CD14-positive monocyte (primary cell): ENCODE measurements around the gene SNX1. TPM values are rescaled to one million over a fixed set of nuclear protein-coding genes. Genes with fewer than 3 reads are reported as not detected.

Experiments used
- DNase-seq, 3 donors: peaks; one replicate each; pipeline ENCODE4 v3.0.0-alpha.2; 2011 to 2022
- H2AFZ ChIP-seq: 2 replicates; pipeline ENCODE4 v1.6.0; 2012; ENCODE audit warnings: mild to moderate bottlenecking, low read depth, low read length, inconsistent platforms; ENCODE audit not compliant: insufficient read depth, poor library complexity, severe bottlenecking
- H3K27ac ChIP-seq, 2 donors: 1 replicate in 1 of 2; 2 replicates in 1 of 2; pipeline ENCODE4 v1.5.1; 2012 to 2013; ENCODE audit warnings: low read length in 2 of 2, control low read depth in 1 of 2, inconsistent platforms in 1 of 2, low read depth in 1 of 2, mild to moderate bottlenecking in 1 of 2
- H3K27me3 ChIP-seq, 2 donors: one replicate each; pipeline versions ENCODE4 v1.6.0 to v1.6.1; 2011 to 2013; ENCODE audit warnings: low read length in 2 of 2; ENCODE audit not compliant: control insufficient read depth in 2 of 2, insufficient read depth in 2 of 2
- H3K36me3 ChIP-seq, 2 donors: replicated peaks in 1 of 2; 1 replicate in 1 of 2; 2 replicates in 1 of 2; pipeline versions ENCODE4 v1.5.1 to v1.6.1; 2012 to 2013; ENCODE audit warnings: low read length in 2 of 2, control low read depth in 1 of 2, inconsistent platforms in 1 of 2, mild to moderate bottlenecking in 1 of 2; ENCODE audit not compliant: insufficient read depth in 2 of 2, control insufficient read depth in 1 of 2
- H3K4me1 ChIP-seq, 2 donors: 1 replicate in 1 of 2; 2 replicates in 1 of 2; pipeline versions ENCODE4 v1.5.1 to v1.6.1; 2012 to 2013; ENCODE audit warnings: low read length in 2 of 2, control low read depth in 1 of 2, inconsistent platforms in 1 of 2, mild to moderate bottlenecking in 1 of 2, moderate library complexity in 1 of 2; ENCODE audit not compliant: insufficient read depth in 2 of 2, control insufficient read depth in 1 of 2
- H3K4me2 ChIP-seq: replicated peaks from 2 replicates; pipeline ENCODE3; 2012; ENCODE audit warnings: low read length, moderate library complexity, mild to moderate bottlenecking; ENCODE audit not compliant: poor library complexity, severe bottlenecking; ENCODE audit errors: extremely low read depth
- H3K4me3 ChIP-seq, 3 experiments: fragments of 200-600 bp in 1 of 3; sonication (generic) in 1 of 3; replicated peaks in 1 of 3; 1 replicate in 2 of 3; 2 replicates in 1 of 3; pipeline ENCODE4 v1.5.1; 2011 to 2013; ENCODE audit warnings: low read length in 3 of 3, mild to moderate bottlenecking in 3 of 3, control low read depth in 2 of 3, low read depth in 2 of 3, inconsistent platforms in 1 of 3, moderate library complexity in 1 of 3
- H3K79me2 ChIP-seq: 2 replicates; pipeline ENCODE4 v1.6.0; 2012; ENCODE audit warnings: mild to moderate bottlenecking, control low read depth, inconsistent platforms, low read length, moderate library complexity; ENCODE audit not compliant: insufficient read depth
- H3K9ac ChIP-seq: 2 replicates; pipeline ENCODE4 v1.6.0; 2017; ENCODE audit warnings: low read length, mild to moderate bottlenecking; ENCODE audit not compliant: insufficient read depth, poor library complexity, severe bottlenecking
- H3K9me3 ChIP-seq, 2 donors: replicated peaks in 1 of 2; 1 replicate in 1 of 2; 2 replicates in 1 of 2; pipeline versions ENCODE4 v1.5.1 to v1.6.1; 2012 to 2013; ENCODE audit warnings: low read length in 2 of 2, control low read depth in 1 of 2; ENCODE audit not compliant: control insufficient read depth in 1 of 2, insufficient read depth in 1 of 2
- H4K20me1 ChIP-seq: 2 replicates; pipeline ENCODE4 v1.6.0; 2012; ENCODE audit warnings: mild to moderate bottlenecking, low read length, control low read depth, moderate library complexity; ENCODE audit not compliant: insufficient read depth
- H3K27ac Mint-ChIP-seq, 7 donors: one replicate each; pipeline ENCODE4 v1.8.0; 2020; ENCODE audit warnings: mild to moderate bottlenecking in 7 of 7, mixed read lengths in 7 of 7, moderate library complexity in 6 of 7, inconsistent platforms in 2 of 7
- H3K27me3 Mint-ChIP-seq, 3 donors: one replicate each; pipeline ENCODE4 v1.8.0; 2021 to 2022; ENCODE audit warnings: low read depth in 3 of 3, mild to moderate bottlenecking in 3 of 3, mixed read lengths in 3 of 3, moderate library complexity in 3 of 3, inconsistent platforms in 1 of 3
- H3K36me3 Mint-ChIP-seq, 2 donors: one replicate each; pipeline ENCODE4 v1.8.0; 2020; ENCODE audit warnings: mixed read lengths in 2 of 2, inconsistent platforms in 1 of 2, mild to moderate bottlenecking in 1 of 2
- H3K4me1 Mint-ChIP-seq: one replicate; pipeline ENCODE4 v1.8.0; 2020; ENCODE audit warnings: mild to moderate bottlenecking, mixed read lengths
- H3K4me3 Mint-ChIP-seq, 2 donors: one replicate each; pipeline ENCODE4 v1.8.0; 2020; ENCODE audit warnings: mild to moderate bottlenecking in 2 of 2, mixed read lengths in 2 of 2, moderate library complexity in 1 of 2
- H3K9me3 Mint-ChIP-seq, 7 donors: one replicate each; pipeline ENCODE4 v1.8.0; 2020 to 2022; ENCODE audit warnings: mixed read lengths in 7 of 7, mild to moderate bottlenecking in 6 of 7, moderate library complexity in 6 of 7, inconsistent platforms in 2 of 7
- CTCF ChIP-seq: fragments of 200-600 bp; IDR thresholded peaks from one replicate; pipeline ENCODE4 v1.8.0; 2022; ENCODE audit warnings: antibody characterized with exemption, mild to moderate bottlenecking
- WGBS: methylation state at CpG from one replicate; pipeline ENCODE4 v1.1.5; 2013; ENCODE audit warnings: missing lambda C conversion rate; ENCODE audit not compliant: insufficient coverage; 5-methylcytosine and 5-hydroxymethylcytosine counted together
- intact Hi-C, 2 donors: fragments of 100-400 bp; cut with micrococcal nuclease; formaldehyde crosslinking; loops; one replicate each; pipeline versions ENCODE4 v1.15.0 to v1.15.1; 2023
- polyA plus RNA-seq, 3 donors: library from polyadenylated mRNA; depleted of rRNA in 1 of 3; unstranded in 2 of 3; stranded (reverse) in 1 of 3; fragments of 300-500 nt in 2 of 3; fragments of >200 nt in 1 of 3; fragmentation: Illumina TruSeq in 2 of 3; gene quantifications; 1 replicate in 2 of 3; 2 replicates in 1 of 3; pipeline ENCODE4 v1.2.3, GENCODE V29; 2012 to 2021

SNX1 gene
- polyA plus RNA-seq, 3 donors = 104 to 115 (median 115) TPM

- H3K9me3 ChIP-seq = no peaks in the 10 kb centered on the region
- H3K4me3 Mint-ChIP-seq = no peak overlapping the region
- peaks cover 90 to 100% of the 10 kb centered on the region in 2 donors for H3K36me3 ChIP-seq
- H3K9ac ChIP-seq = no peak overlapping the region
- H3K27me3 Mint-ChIP-seq = peaks cover 0 to 2% (median 0%) of the 10 kb centered on the region in 3 donors
- no peak overlapping the region for H3K4me2 ChIP-seq
- H2AFZ ChIP-seq = no peak overlapping the region
- H3K27ac Mint-ChIP-seq = peak overlapping the region in 1 of 7 donors; percentile 23
- H3K4me1 Mint-ChIP-seq = no peaks in the 10 kb centered on the region
- H3K36me3 Mint-ChIP-seq = peaks cover 93 to 100% of the 10 kb centered on the region in 2 donors
- H3K79me2 ChIP-seq = no peaks in the 10 kb centered on the region
- peaks cover 73% of the 10 kb centered on the region for H4K20me1 ChIP-seq
- H3K4me1 ChIP-seq = no peaks in the 10 kb centered on the region
- peak overlapping the region in 1 of 2 donors; percentile 27 for H3K27ac ChIP-seq
- H3K27me3 ChIP-seq = no peaks in the 10 kb centered on the region
- intact Hi-C loops = no loop called here
- peaks cover 0 to 2% (median 0%) of the 10 kb centered on the region in 7 donors for H3K9me3 Mint-ChIP-seq
- no peak for DNase-seq
- no peak overlapping the region for H3K4me3 ChIP-seq
- TF ChIP-seq CTCF = no peak
- WGBS = 92% methylated on average over 10 of the region's 10 CpGs
Observed at GRCh38 chr15:64133623-64134344, 38.0 kb downstream of the SNX1 start.

DNA sequence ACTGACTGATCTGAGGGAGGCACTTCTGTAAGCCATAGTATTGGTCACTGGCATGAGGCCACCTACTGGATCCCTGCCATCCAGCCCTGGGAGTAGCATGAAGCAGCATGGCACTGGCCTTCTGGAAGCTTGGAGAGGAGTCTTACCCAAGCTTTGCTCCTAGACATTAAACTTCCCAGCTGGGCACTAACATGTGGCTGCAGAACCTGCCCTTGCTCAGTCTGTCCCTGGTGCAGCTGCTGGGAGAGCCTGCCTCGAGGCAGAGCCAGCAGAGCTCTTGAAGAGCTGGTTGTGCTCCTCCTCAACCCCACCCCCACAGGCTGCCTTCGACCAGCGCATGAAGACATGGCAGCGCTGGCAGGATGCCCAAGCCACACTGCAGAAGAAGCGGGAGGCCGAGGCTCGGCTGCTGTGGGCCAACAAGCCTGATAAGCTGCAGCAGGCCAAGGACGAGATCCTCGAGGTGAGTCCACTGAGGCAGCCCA lies 38.6 kb downstream of the SNX1 start:
- H3K9ac ChIP-seq = no peak overlapping the region
- peaks cover 0 to 2% (median 0%) of the 10 kb centered on the region in 7 donors for H3K9me3 Mint-ChIP-seq

More for the DNA sequence above, 38.6 kb downstream of the SNX1 start:
- TF ChIP-seq CTCF = no peak
- no peak overlapping the region for H2AFZ ChIP-seq
- Mint-ChIP-seq H3K36me3 (peaks cover 91 to 96% of the 10 kb centered on the region in 2 donors), H3K4me1 (no peaks in the 10 kb centered on the region), H3K27me3 (peaks cover 0 to 2% (median 0%) of the 10 kb centered on the region in 3 donors), H3K27ac (peak overlapping the region in 1 of 7 donors; percentile 20), H3K4me3 (no peak overlapping the region)
- no peak for DNase-seq
- H3K27ac ChIP-seq = peak overlapping the region in 1 of 2 donors; percentile 27
- intact Hi-C loops = no loop called here
- H3K36me3 ChIP-seq = peaks cover 87 to 96% of the 10 kb centered on the region in 2 donors
- no peaks in the 10 kb centered on the region for H3K9me3 ChIP-seq
- no peaks in the 10 kb centered on the region for H3K79me2 ChIP-seq
- H3K4me2 ChIP-seq = no peak overlapping the region
- H4K20me1 ChIP-seq = peaks cover 74% of the 10 kb centered on the region
- H3K4me1 ChIP-seq = no peaks in the 10 kb centered on the region
- no peaks in the 10 kb centered on the region for H3K27me3 ChIP-seq
- WGBS = 56% methylated on average over 9 of the region's 9 CpGs
- no peak overlapping the region for H3K4me3 ChIP-seq
